Astrocyte of the hippocampus (primary cell): Measurements from ENCODE around the gene UBAP2L.
"Not testable (repeated sequence)": the region's sequence is repeated elsewhere in the genome, so short reads cannot be mapped to it uniquely, and the experiment has no call there.

Experiments used
- DNase-seq: peaks from one replicate; pipeline ENCODE4 v3.0.0; 2011; ENCODE audit warnings: low read depth, low spot score

Gene UBAP2L

DNA sequence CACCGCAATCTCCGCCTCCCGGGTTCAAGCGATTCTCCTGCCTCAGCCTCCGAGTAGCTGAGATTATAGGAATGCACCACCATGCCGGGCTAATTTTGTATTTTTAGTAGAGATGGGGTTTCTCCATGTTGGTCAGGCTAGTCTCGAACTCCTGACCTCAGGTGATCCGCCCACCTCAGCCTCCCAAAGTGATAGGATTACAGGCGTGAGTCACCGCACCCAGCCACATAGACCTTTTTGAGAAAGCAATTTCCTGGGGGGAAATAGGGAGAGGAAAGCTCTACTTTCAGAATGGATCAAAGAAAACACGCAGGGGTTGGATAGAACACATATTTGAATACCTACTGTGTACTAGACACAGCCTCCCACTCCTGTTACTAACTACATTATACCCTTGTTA lies 15.0 kb upstream of the UBAP2L start:
- not testable (repeated sequence) for DNase-seq

DNA sequence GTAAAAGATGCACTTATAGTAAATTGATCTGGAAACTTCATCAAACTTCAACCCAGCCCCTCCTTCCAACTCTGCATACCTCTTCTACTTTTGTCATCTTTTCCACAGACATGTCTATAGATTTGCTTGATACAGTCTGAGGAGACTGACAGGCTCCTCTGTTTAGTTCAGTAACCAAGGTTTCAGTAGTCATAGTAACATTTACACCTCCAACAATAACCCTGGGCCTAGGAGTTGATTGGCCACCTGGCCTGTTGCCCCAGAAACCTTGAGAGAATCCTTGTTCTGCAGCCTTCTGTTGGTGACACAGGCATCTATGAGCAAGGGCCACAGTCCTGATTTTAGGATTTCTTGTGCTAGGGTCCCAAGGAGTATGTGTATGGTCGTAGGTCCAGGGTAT lies 14.6 kb upstream of the UBAP2L start, which contains the start of gene CFAP141:
CFAP141 (minus strand) TSS at position 138 of the 400 bp plus-strand sequence; CDS start at position 112, 26 bp downstream.
- peak; percentile 22 for DNase-seq

- DNase-seq = no peak
These were observed 13.5 kb upstream of the UBAP2L start for GRCh38 chr1:154207262-154207661.

DNA sequence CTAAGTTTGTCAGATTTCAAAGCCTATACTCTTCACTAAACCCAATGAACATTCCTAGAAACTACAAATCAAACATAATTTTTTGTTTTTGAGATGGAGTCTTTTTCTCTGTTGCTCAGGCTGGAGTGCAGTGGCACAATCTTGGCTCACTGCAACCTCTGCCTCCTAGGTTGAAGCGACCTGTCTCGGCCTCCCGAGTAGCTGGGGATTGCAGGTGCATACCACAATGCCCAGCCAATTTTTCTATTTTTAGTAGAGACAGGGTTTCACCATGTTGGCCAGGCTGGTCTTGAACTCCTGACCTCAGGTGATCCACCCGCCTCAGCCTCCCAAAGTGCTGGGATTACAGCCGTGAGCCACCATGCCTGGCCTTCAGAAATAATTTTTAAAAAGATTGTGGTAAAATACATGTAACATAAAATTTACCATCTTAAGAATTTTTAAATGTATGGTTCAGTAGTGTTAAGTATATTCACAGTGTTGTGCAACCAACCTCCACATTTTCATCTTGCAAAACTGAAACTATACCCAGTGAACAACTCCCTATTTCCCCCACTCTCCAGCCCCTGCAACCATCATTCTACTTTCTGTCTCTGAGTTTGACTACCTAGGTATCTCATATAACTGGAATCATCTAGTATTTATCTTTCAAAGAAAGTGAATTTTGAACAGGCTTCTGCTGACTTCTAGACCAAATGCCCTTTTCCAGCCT lies 11.9 kb upstream of the UBAP2L start:
- no peak for DNase-seq

DNA sequence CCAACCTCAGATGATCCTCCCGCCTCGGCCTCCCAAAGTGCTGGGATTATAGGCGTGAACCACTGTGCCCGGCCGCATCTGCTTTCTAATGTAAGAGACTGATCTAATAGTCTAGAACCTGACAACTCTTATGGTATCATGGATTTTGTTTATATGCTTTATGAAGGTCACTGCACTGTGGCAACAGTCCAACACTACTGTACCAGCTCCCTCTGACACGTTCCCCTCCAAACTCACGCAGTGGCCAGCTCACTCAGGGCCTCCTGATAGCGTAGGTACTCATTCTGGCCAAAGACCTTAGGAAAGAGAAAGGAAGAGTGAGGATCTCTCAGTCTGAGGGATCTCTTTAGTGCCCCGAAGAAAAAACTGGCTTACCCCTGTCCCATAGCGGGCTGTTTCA lies 8.7 kb upstream of the UBAP2L start:
- no peak for DNase-seq

DNA sequence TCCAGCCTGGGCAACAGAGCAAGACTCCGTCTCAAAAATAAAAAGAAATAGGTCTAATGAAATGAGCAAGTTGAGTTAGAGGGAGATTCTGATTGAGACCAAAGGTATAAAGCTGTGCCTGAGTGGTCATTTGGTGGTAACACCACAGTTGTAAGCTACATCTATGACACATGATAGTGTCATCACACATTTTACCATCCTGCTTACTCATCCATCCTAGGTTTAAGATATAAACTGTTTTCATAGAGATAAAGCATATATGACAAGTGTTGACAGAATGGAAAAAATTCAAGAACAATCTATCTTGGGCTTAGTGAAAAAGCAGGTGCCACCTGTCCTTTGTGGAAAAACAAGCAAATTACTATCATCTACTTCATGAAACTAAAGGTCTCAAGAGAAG lies 7.5 kb upstream of the UBAP2L start:
- no peak for DNase-seq

- no peak for DNase-seq
These were observed 2.2 kb upstream of the UBAP2L start for GRCh38 chr1:154218545-154218944.

DNA sequence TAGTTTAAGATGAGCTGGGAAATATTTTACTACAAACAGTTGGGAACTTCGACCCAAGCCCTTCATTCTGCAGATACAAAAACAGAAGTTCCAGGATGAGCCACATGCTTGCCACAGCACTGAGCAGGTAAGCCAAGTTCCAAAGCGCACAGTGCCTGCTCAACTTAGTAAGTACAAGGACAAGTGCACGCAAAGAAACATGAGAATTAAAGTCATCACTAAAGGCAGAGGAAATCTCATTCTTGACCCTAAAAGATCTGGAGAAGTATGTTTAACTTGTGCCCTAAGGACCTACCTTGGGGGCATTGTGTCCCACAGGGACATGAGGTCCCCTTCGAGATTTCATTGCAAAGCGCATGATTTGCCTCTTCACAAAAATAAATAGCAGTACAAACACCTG lies 1.2 kb upstream of the UBAP2L start:
- peak; percentile 20 for DNase-seq

DNA sequence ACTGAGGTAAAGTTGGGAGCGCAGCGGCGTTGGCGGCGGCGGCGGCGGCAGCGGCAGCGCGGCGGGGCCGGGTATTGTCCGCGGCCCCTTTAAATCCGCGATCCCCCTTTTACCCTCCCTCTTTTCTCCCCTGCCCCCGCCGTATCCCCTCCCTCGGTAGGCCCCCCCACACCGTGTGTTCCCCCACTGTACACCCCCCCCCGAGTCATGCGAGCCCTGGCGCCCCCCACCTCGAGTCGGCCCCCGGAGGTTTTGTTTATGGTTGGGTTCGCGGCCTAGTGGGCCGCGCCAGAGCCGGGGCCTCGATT lies 169 bp downstream of the UBAP2L start:
- DNase-seq = no peak

DNA sequence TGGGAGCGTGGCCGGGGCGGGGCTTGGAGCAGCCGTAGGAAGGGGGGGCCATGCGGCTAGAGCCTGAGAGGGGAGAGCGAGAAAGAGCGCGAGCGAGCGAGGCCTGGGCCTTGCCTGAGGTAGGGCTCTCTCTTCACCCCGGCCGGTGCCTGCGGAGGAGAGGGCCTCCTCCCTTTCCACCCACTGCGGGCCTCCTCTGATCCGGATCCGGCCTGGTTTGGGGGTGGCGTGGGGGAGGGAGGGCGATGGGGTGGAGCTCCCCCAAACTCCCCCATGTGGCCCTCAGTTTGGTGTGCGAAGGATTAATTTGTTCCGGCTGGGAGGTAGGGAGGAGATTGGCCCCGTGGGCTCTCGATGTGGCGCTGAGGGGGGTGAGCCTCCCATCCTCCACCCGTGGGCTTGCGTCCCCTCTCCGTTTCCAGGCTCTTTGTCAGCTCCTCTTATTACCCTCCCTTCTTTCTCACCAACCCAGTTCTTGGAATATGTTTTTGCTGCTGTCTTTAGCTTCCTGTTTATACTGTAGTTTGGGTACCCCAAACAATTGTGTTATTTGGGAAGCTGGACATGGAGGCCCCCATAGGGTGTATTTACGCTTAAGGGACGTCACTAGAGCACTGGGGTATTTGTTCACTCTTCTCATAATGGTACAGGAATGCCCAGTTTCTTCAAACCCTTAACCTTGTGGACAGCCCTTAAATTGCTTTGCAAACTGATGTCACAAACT lies 685 bp downstream of the UBAP2L start:
- peak; percentile 69 for DNase-seq

DNA sequence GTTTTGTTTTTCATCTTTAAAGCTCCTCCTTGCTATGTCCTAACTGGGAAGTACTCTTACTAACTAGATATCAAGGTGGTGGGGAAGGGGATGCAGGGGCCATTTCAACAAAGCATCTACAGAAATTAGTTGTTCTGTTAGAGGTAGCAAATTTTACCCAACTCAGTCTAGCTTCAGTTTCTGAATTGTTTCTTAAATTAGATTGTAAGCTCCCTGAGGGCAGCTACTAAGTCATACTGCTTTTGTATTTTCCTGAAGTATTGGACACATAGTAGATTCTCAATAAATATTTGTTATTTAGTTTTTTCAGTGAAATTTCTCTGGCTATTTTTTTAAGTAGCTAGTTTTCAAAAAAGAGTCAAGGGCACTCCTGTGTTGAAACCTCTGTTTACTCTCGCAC lies 1.8 kb downstream of the UBAP2L start:
- no peak for DNase-seq

DNA sequence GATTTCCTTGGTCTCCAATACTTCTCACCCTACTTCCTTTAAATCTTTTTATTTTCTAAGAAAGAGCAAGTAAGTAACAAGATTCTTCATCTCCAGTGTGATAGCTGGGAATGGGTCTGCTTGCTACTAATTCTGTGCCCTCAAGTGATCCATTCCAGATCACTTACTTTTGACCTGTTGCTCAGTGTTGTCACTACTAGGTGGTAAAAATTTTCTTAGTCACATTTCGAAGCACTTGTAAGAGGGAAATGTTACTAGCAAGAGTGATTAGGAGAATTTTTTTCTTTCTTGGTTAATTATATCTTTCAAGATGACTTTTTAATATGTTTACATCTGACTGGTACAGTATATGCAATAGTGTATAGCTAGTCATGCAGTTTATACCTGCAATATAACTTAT lies 2.2 kb downstream of the UBAP2L start:
- no peak for DNase-seq

GRCh38 chr1:154223621-154224020 lies 2.9 kb downstream of the UBAP2L start:
- no peak for DNase-seq

DNA sequence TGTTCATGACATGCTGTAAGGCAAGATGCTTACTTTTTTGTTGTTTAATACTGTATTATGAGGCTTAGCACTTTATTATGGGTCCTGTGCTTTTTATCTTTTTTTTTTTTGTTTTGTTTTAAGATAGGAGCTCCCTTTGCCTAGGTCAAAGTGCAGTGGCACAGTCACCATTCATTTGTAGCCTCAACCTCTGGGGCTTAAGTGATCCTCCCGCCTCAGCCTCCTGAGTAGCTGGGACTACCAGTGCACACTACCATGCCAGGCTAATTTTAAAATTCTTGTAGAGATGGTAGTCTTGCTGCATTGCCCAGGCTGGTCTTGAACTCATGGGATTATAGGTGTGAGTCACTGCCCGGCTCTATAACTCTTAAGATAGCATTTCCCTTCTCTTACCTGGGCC lies 4.6 kb downstream of the UBAP2L start:
- DNase-seq = no peak

DNA sequence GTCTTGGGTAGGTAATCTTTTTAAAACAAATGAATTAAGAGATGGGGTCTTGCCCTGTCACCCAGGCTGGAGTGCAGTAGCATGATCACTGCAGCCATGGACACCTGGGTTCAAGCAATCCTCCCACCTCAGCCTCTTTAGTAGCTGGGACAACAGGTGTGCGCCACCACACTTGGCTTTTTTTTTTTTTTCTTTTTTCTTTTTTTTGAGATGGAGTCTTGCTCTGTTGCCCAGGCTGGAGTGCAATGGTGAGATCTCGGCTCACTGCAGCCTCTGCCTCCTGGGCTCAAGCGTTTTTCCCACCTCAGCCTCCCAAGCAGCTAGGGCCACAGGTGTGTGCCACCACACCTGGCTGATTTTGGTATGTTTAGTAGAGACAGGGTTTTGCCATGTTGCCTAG lies 10.4 kb downstream of the UBAP2L start:
- DNase-seq = not testable (repeated sequence)

DNA sequence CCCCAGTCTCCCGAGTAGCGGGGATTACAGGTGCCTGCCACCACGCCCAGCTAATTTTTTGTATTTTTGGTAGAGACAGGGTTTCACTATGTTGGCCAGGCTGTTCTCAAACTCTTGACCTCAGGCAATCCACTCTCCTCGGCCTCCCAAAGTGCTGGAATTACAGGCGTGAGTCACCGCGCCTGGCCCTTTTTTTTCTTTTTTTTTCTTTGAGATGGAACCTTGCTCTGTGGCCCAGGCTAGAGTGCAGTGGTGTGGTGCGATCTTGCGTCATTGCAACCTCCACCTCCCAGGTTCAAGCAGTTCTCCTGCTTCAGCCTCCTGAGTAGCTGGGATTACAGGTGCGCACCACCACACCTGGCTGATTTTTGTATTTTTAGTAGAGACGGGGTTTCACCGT lies 12.4 kb downstream of the UBAP2L start:
- DNase-seq = not testable (repeated sequence)

- no peak for DNase-seq
These were observed 16.1 kb downstream of the UBAP2L start for GRCh38 chr1:154236855-154237254.

GRCh38 chr1:154237435-154237834 lies 16.7 kb downstream of the UBAP2L start:
- DNase-seq = no peak

DNA sequence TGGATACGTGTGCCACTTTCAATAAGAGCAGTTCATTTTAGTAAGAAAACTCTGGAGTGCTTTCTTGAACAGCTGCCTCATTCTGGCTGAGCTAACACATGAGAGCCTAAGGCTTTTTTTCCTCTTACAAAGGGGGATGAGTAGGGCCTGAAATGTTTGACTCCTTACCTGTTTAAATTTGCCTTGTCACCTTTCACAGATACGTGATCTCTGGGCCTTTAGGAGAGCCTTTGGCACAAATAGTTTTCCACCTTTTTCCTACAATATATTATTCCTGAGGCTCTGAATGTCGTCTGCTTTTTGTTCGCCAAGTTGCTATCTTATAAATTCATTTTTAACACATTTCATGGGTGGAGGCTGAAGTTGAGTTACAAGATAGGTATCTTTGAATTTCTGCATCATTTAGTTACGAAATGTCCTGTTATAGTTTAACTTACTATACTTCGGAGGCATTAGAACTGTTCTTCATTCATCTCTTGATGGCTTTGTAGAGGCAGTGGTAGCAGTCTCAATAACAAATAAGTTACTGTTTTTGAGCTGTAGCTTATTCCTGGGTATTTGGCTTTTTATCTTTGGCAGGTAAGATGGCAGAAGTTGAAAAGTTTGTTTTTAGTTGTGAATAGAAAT lies 17.2 kb downstream of the UBAP2L start:
- no peak for DNase-seq

GRCh38 chr1:154239491-154239890 lies 18.7 kb downstream of the UBAP2L start:
- no peak for DNase-seq

DNA sequence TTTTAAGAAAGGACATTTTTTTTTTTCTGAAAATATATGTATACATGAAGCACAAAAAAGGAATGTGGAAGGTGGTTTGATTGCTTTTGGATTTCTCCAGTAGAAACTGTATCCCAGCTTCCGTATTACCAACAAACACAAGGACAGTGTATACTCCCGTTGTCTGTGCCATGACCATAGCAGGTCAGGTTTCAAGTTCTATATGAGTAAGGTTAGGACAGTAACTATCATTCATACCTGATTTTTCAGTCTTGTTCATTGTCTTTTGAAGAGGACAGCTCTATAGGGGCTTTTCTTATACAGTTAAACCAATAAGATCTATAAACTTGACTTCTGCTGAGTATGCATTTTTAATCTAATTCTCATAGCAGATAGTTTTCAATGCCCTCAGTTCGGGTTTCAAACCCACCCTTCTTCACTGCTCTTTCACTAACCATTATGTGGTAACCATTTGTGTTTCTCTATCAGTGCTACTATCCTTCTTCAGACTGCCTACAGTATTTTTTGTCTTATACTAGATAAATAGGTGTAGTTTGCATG lies 19.6 kb downstream of the UBAP2L start:
- DNase-seq = no peak

GRCh38 chr1:154241703-154242351 lies 21.1 kb downstream of the UBAP2L start:
- no peak for DNase-seq
